A549 (cell line): ENCODE data around the gene TIMM21. TPM values are rescaled to one million over a fixed set of nuclear protein-coding genes. Genes with fewer than 3 reads are reported as not detected.

Source experiments
- ATAC-seq, 2 experiments: fragments of 200-7000 bp in 1 of 2; fragments of >200 bp in 1 of 2; cut with Nextera tagmentation in 1 of 2; cut with Tn5 transposase in 1 of 2; 3 replicates each; pipeline versions ENCODE4 v1.8.0 to v1.9.1; 2018 to 2020; ENCODE audit warnings: mild to moderate bottlenecking in 1 of 2, moderate library complexity in 1 of 2
- CTCF ChIA-PET: fragments of 300-600 bp; sonication (Branson Sonifier 250); formaldehyde crosslinking; extraction: SDS; loops from one replicate; lab custom pipeline; 2021; ENCODE audit warnings: antibody characterized with exemption, inconsistent platforms; lab: Yijun Ruan, JAX
- POLR2A ChIA-PET: fragments of 350-600 bp; formaldehyde crosslinking; extraction: SDS; loops from one replicate; lab custom pipeline; 2021; ENCODE audit warnings: antibody characterized with exemption, inconsistent platforms; lab: Yijun Ruan, JAX
- DNase-seq, 2 experiments: peaks; one replicate each; pipeline versions ENCODE4 v3.0.0 to v3.0.0-alpha.2; 2011 to 2016; ENCODE audit warnings: low read depth in 1 of 2, low spot score in 1 of 2
- FAIRE-seq: peaks from 2 replicates; lab custom pipeline; 2011; peaks lifted over from hg19 to GRCh38; lab: Jason Lieb, UNC
- H3K27ac ChIP-seq, 2 experiments: fragments of >200 bp; sonication (Bioruptor Twin); formaldehyde crosslinking; 3 replicates each; pipeline ENCODE4 v1.5.1; 2016 to 2017
- H3K4me1 ChIP-seq: fragments of >200 bp; sonication (Bioruptor Twin); formaldehyde crosslinking; 3 replicates; pipeline ENCODE4 v1.6.1; 2016
- H3K4me2 ChIP-seq: fragments of >200 bp; sonication (Bioruptor Twin); formaldehyde crosslinking; 3 replicates; pipeline ENCODE4 v1.6.1; 2016
- H3K4me3 ChIP-seq: fragments of >200 bp; sonication (Bioruptor Twin); formaldehyde crosslinking; 3 replicates; pipeline ENCODE4 v1.5.1; 2016
- H3K9me3 ChIP-seq: fragments of >200 bp; sonication (Bioruptor Twin); formaldehyde crosslinking; 3 replicates; pipeline ENCODE4 v1.6.1; 2016
- BHLHE40 ChIP-seq: IDR thresholded peaks from 2 replicates; pipeline ENCODE4 v1.6.1; 2012; ENCODE audit warnings: low read depth, low read length, inconsistent platforms
- CHD4 ChIP-seq: fragments of 200-600 bp; sonication (generic); IDR thresholded peaks from 2 replicates; pipeline ENCODE4 v1.6.1; 2016; ENCODE audit warnings: antibody characterized with exemption, mild to moderate bottlenecking, borderline replicate concordance
- CTCF ChIP-seq: fragments of >200 bp; sonication (Bioruptor Twin); formaldehyde crosslinking; IDR thresholded peaks from 3 replicates; pipeline ENCODE4 v1.5.1; 2016
- E2F6 ChIP-seq: IDR thresholded peaks from 2 replicates; pipeline ENCODE4 v1.6.1; 2012; ENCODE audit warnings: low read depth, borderline replicate concordance
- EHMT2 ChIP-seq: fragments of 200-600 bp; sonication (generic); IDR thresholded peaks from 2 replicates; pipeline ENCODE4 v1.6.1; 2016; ENCODE audit warnings: antibody characterized with exemption, low read depth, mild to moderate bottlenecking, moderate library complexity
- ELK1 ChIP-seq: fragments of 150-350 bp; IDR thresholded peaks from 2 replicates; pipeline ENCODE4 v1.6.1; 2014; ENCODE audit warnings: low read depth, mild to moderate bottlenecking, low read length
- ESRRA ChIP-seq: fragments of 150-350 bp; IDR thresholded peaks from 2 replicates; pipeline ENCODE4 v1.6.1; 2014; ENCODE audit warnings: mild to moderate bottlenecking, low read length, borderline replicate concordance
- FOXS1 ChIP-seq: fragments of 250-450 bp; sonication (Bioruptor Pico); IDR thresholded peaks from 2 replicates; pipeline ENCODE4 v1.5.0; 2020; ENCODE audit warnings: mild to moderate bottlenecking, moderate library complexity
- HDAC2 ChIP-seq: fragments of 200-600 bp; sonication (generic); IDR thresholded peaks from 2 replicates; pipeline ENCODE4 v1.6.1; 2016
- KDM5A ChIP-seq: fragments of 200-600 bp; sonication (generic); IDR thresholded peaks from 2 replicates; pipeline ENCODE4 v1.6.1; 2016; ENCODE audit warnings: antibody characterized with exemption, mild to moderate bottlenecking
- MYC ChIP-seq: IDR thresholded peaks from 2 replicates; pipeline ENCODE4 v1.6.1; 2012; ENCODE audit warnings: mild to moderate bottlenecking, inconsistent platforms, low read length, improper control_type of control experiment, borderline replicate concordance
- POLR2AphosphoS2 ChIP-seq: conservative IDR thresholded peaks from 2 replicates; pipeline ENCODE4 v1.6.1; 2012; ENCODE audit warnings: low read length, improper control_type of control experiment, inconsistent platforms
- RAD21 ChIP-seq, 2 experiments: fragments of >200 bp in 1 of 2; sonication (Bioruptor Twin) in 1 of 2; formaldehyde crosslinking in 1 of 2; IDR thresholded peaks in 1 of 2; conservative IDR thresholded peaks in 1 of 2; 2 replicates in 1 of 2; 3 replicates in 1 of 2; pipeline ENCODE4 v1.6.1; 2012 to 2018; ENCODE audit warnings: inconsistent platforms in 1 of 2
- REST ChIP-seq: fragments of 200-600 bp; sonication (generic); IDR thresholded peaks from 2 replicates; pipeline ENCODE4 v1.6.1; 2016; ENCODE audit warnings: antibody characterized with exemption, mild to moderate bottlenecking, moderate library complexity
- RFX5 ChIP-seq: fragments of 450-650 bp; IDR thresholded peaks from 2 replicates; pipeline ENCODE4 v1.7.1; 2014; ENCODE audit warnings: antibody characterized with exemption, mild to moderate bottlenecking, moderate library complexity
- RNF2 ChIP-seq: fragments of 200-600 bp; sonication (generic); IDR thresholded peaks from 2 replicates; pipeline ENCODE4 v1.6.1; 2016; ENCODE audit warnings: low read depth, mild to moderate bottlenecking, antibody characterized with exemption, moderate library complexity, borderline replicate concordance
- SREBF2 ChIP-seq: fragments of 450-650 bp; IDR thresholded peaks from 2 replicates; pipeline ENCODE4 v1.6.1; 2014; ENCODE audit warnings: mild to moderate bottlenecking, moderate library complexity
- USF2 ChIP-seq: fragments of 450-650 bp; IDR thresholded peaks from 2 replicates; pipeline ENCODE4 v1.6.1; 2014; ENCODE audit warnings: antibody characterized with exemption
- WGBS: methylation state at CpG from one replicate; pipeline ENCODE4 v1.1.6; 2017; ENCODE audit errors: missing lambda C conversion rate; 5-methylcytosine and 5-hydroxymethylcytosine counted together
- polyA plus RNA-seq, 4 experiments: library from polyadenylated mRNA; depleted of rRNA in 3 of 4; stranded (reverse); fragments of >200 nt; fragmentation: RNase III in 1 of 4; extraction: RNeasy Plus Mini Kit Qiagen cat#74134 plus additional on column Dnase treatment in 1 of 4; gene quantifications; 2 replicates in 3 of 4; 3 replicates in 1 of 4; pipeline ENCODE4 v1.2.3, GENCODE V29; 2011 to 2017

Gene TIMM21
- polyA plus RNA-seq, 2 of the 4 experiments (the other 2 are of a cell fraction) = 61.4 to 64.6 TPM

- POLR2A ChIA-PET = no interaction called here
- Histone ChIP-seq H3K4me1 (peaks cover 2% of the 10 kb centered on the region; the same call in 1 of the 3 replicates), H3K27ac (no peak overlapping the region), H3K4me3 (no peak overlapping the region), H3K4me2 (no peak overlapping the region), H3K9me3 (no peaks in the 10 kb centered on the region)
- TF ChIP-seq ELK1 (no peak), HDAC2 (no peak), RNF2 (no peak), ESRRA (no peak), RFX5 (no peak)
- ATAC-seq (no peak), DNase-seq (no peak), FAIRE-seq (no peak)
- WGBS = 83% methylated on average over 4 of the region's 4 CpGs
- CTCF ChIA-PET = no interaction called here
These were observed 6.4 kb downstream of the TIMM21 start for GRCh38 chr18:74154716-74155115.

GRCh38 chr18:74155276-74155675 is 7.0 kb downstream of the TIMM21 start:
- Histone ChIP-seq H3K9me3 (no peaks in the 10 kb centered on the region), H3K4me1 (no peaks in the 10 kb centered on the region; the same call in 2 of the 3 replicates), H3K4me2 (no peak overlapping the region), H3K27ac (no peak overlapping the region), H3K4me3 (no peak overlapping the region)
- CTCF ChIA-PET = no interaction called here
- POLR2A ChIA-PET = no interaction called here
- DNase-seq = no peak
- no peak for ATAC-seq
- no peak for FAIRE-seq
- 73% methylated on average over 4 of the region's 4 CpGs for WGBS
- TF ChIP-seq REST (no peak), POLR2AphosphoS2 (no peak), RAD21 (conservative IDR thresholded peaks at IDR 0.05 in 1 of 2, IDR thresholded peaks at IDR 0.05 in 1 of 2) (no peak), MYC (no peak), USF2 (no peak), CTCF (no peak), FOXS1 (CRISPR knock-in tag) (no peak), RNF2 (no peak), SREBF2 (no peak), BHLHE40 (no peak), EHMT2 (no peak), KDM5A (no peak), CHD4 (no peak), E2F6 (no peak)
